ENCODE results near the gene ITGBL1.

GRCh38 chr13:101647760-101648159 is 195.3 kb downstream of the ITGBL1 start:
- TF ChIP-seq POLR2A (IDR thresholded peaks at IDR 0.05; ENCODE audit: low read depth, low read length) = no peak
- TF ChIP-seq TAF1 (IDR thresholded peaks at IDR 0.05; ENCODE audit: borderline replicate concordance, low read depth, low read length) = no peak
- no peak for TF ChIP-seq POLR2AphosphoS5 (IDR thresholded peaks at IDR 0.05; ENCODE audit: low read depth, low read length)
